Measurements from ENCODE around the gene ENTPD3. TPM values are rescaled to one million over a fixed set of nuclear protein-coding genes. Genes with fewer than 3 reads are reported as not detected.

Gene ENTPD3
- total and polyA plus RNA-seq, 9 donors = 0.46 to 5.6 (median 1.3) TPM

DNA sequence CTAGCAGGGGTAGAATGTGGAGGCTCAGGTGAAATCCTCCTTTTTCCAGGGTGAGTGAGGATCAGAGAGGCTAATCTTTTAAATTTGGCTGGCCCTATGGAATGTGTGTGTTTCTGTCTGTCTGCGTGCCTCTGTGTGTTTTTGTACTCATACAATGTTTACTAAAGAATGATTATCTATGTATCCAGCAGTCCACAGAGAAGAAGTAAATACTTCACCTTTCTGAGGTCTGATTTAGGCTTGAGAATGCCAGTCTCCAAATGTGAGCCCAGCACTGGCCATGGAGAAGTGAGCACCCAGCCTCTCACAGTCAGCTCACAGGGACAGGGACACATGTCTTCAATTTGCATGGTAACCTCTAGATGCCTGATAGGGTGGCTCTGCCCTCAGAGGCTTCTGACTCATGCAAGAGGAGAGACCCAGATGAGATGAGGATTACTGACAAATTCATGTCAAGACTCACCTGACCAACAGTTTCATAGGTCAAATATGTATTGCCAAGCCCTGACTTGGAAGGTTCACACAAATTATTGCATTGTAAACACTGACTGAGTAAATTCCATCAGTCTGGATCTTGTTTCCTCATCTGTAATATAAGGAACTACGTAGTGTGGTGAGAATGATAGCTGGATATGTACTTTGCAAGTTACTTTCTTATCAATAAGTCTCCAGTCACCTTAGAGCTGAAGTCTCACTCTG, 31.0 kb downstream of the ENTPD3 start:
- Histone ChIP-seq H3K9me3 (no peaks in the 10 kb centered on the region), H3K36me3 (no peaks in the 10 kb centered on the region), H3K4me1 (ENCODE audit: insufficient read depth) (peaks cover 3% of the 10 kb centered on the region), H3K27me3 (no peaks in the 10 kb centered on the region), H3K4me3 (no peak overlapping the region), H3K27ac (no peak overlapping the region)
- TF ChIP-seq POLR2A (IDR thresholded peaks at IDR 0.05) = no peak
- TF ChIP-seq, protein P1, sequence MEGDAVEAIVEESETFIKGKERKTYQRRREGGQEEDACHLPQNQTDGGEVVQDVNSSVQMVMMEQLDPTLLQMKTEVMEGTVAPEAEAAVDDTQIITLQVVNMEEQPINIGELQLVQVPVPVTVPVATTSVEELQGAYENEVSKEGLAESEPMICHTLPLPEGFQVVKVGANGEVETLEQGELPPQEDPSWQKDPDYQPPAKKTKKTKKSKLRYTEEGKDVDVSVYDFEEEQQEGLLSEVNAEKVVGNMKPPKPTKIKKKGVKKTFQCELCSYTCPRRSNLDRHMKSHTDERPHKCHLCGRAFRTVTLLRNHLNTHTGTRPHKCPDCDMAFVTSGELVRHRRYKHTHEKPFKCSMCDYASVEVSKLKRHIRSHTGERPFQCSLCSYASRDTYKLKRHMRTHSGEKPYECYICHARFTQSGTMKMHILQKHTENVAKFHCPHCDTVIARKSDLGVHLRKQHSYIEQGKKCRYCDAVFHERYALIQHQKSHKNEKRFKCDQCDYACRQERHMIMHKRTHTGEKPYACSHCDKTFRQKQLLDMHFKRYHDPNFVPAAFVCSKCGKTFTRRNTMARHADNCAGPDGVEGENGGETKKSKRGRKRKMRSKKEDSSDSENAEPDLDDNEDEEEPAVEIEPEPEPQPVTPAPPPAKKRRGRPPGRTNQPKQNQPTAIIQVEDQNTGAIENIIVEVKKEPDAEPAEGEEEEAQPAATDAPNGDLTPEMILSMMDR (IDR thresholded peaks at IDR 0.05) = no peak
- TF ChIP-seq EP300 (IDR thresholded peaks at IDR 0.05) = no peak
- WGBS, 3 donors = 88 to 95% (median 90%) methylated on average over 2 of the region's 2 CpGs
- DNase-seq = no peak
- intact Hi-C loops (cut with DNase I) = no loop called here

DNA sequence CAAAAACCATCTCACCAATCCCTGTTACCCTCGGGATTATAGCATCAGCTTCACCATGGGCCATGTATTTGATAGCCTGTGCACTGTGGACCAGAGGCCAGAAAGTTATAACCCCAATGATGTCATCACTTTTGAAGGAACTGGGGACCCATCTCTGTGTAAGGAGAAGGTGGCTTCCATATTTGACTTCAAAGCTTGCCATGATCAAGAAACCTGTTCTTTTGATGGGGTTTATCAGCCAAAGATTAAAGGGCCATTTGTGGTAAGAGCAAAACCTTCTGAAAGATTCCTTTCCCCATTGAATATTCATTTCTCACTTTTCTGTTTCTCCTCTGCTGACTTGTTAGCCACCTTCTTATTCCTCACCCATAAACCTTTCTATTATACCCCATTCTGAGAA, 35.9 kb downstream of the ENTPD3 start:
- H3K27ac ChIP-seq = no peak overlapping the region
- H3K36me3 ChIP-seq = no peaks in the 10 kb centered on the region
- TF ChIP-seq POLR2A (IDR thresholded peaks at IDR 0.05) (no peak), EP300 (IDR thresholded peaks at IDR 0.05) (no peak)
- TF ChIP-seq, protein P1 (IDR thresholded peaks at IDR 0.05) = no peak
- H3K4me3 ChIP-seq = no peak overlapping the region
- no peaks in the 10 kb centered on the region for H3K4me1 ChIP-seq (ENCODE audit: insufficient read depth)
- no peaks in the 10 kb centered on the region for H3K27me3 ChIP-seq
- 73 to 81% (median 81%) methylated on average over 1 of the region's 1 CpG for WGBS, 3 donors
- intact Hi-C loops (cut with DNase I) = no loop called here
- no peak for DNase-seq
- H3K9me3 ChIP-seq = no peaks in the 10 kb centered on the region

DNA sequence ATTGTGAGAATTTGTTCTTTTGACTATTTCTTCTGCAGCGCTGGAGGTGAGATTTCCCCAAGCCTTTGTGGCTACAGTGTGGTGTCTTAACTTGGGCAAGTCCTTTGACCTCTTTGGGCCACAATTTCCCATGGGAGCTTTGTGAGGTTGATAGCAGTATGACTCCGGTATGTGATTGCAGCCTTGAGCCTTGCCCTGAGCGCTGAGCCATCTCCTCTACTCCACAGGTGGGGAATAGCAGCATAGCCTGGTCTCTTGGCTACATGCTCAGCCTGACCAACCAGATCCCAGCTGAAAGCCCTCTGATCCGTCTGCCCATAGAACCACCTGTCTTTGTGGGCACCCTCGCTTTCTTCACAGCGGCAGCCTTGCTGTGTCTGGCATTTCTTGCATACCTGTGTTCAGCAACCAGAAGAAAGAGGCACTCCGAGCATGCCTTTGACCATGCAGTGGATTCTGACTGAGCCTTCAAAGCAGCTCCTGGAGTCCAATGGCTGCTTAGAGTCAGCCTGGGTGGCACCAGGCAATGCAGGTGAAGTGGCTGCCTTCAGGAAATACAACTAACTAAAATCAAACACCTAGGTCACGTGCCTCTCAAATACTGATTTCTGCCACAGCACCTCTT, 40.2 kb downstream of the ENTPD3 start:
- Histone ChIP-seq H3K4me1 (ENCODE audit: insufficient read depth) (no peaks in the 10 kb centered on the region), H3K27me3 (no peaks in the 10 kb centered on the region), H3K9me3 (no peaks in the 10 kb centered on the region), H3K36me3 (no peaks in the 10 kb centered on the region), H3K4me3 (no peak overlapping the region), H3K27ac (no peak overlapping the region)
- TF ChIP-seq POLR2A (IDR thresholded peaks at IDR 0.05) (no peak), EP300 (IDR thresholded peaks at IDR 0.05) (no peak)
- TF ChIP-seq, protein P1 (IDR thresholded peaks at IDR 0.05) = no peak
- DNase-seq = no peak
- 86 to 94% (median 93%) methylated on average over 8 of the region's 8 CpGs for WGBS, 3 donors
- intact Hi-C loops (cut with DNase I) = no loop called here

GRCh38 chr3:40432793-40433192, 45.8 kb downstream of the ENTPD3 start:
- WGBS, 3 donors = 86 to 90% (median 89%) methylated on average over 2 of the region's 2 CpGs
- H3K4me3 ChIP-seq = no peak overlapping the region
- H3K27me3 ChIP-seq = no peaks in the 10 kb centered on the region
- intact Hi-C loops (cut with DNase I) = no loop called here
- no peaks in the 10 kb centered on the region for H3K9me3 ChIP-seq
- DNase-seq = no peak
- H3K27ac ChIP-seq = no peak overlapping the region
- H3K4me1 ChIP-seq (ENCODE audit: insufficient read depth) = no peaks in the 10 kb centered on the region
- TF ChIP-seq, protein P1 (IDR thresholded peaks at IDR 0.05) = no peak
- TF ChIP-seq EP300 (IDR thresholded peaks at IDR 0.05) (no peak), POLR2A (IDR thresholded peaks at IDR 0.05) (no peak)
- H3K36me3 ChIP-seq = no peaks in the 10 kb centered on the region
